GM21529 (cell line): ENCODE measurements around the gene GABRE.

Source experiments
- ATAC-seq: cut with Tn5 transposase; IDR thresholded peaks from one replicate; pipeline ENCODE4 v1.9.1; 2021; ENCODE audit not compliant: unreplicated experiment

GABRE gene, protein sequence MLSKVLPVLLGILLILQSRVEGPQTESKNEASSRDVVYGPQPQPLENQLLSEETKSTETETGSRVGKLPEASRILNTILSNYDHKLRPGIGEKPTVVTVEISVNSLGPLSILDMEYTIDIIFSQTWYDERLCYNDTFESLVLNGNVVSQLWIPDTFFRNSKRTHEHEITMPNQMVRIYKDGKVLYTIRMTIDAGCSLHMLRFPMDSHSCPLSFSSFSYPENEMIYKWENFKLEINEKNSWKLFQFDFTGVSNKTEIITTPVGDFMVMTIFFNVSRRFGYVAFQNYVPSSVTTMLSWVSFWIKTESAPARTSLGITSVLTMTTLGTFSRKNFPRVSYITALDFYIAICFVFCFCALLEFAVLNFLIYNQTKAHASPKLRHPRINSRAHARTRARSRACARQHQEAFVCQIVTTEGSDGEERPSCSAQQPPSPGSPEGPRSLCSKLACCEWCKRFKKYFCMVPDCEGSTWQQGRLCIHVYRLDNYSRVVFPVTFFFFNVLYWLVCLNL

DNA sequence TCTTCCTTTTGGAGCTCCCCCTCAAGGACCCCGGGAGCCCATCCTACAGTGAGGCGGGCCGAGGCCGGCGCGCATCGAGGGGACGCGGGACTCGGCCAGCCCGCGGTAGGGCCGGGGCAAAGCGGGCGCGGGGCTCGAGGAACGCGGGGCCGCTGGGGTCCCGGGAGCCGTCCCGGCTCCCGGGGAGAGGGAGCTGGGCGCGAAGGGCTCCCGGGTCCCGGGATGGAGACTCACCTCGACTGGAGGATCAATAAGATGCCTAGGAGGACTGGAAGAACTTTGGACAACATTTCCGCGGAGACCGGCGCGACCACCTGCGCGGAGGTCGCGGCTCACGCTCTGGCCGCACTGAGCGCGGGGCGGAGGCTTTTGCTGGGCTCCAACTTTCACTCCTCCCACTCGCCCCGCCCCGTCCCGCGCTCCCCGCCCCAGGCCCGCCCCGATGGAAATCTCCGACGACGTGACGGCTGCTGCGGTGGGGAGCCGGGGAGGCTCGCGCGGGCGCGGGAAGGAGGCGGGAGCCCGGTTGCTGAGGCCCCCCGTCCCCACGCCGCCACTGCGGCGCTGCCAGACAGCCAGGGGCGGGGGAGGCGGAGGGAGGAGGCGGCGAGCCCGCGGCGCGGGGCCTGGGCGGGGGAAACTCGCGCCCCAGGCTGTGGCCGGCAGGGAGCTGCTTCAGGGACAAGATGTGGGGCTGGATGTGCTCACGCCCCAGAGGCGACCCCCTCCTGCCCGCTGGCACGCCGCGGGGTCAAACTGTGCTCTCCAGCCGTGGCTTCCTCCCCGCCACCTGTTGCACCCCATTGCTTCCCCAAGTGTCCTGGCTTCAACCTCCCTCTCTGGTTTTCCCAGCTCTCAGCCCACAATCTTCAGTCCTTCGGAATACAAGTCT is at the start of gene GABRE:
TSS of gene GABRE (minus strand) at position 341 of the 892 bp plus-strand sequence. CDS start at position 290, 51 bp downstream.
- no peak for ATAC-seq

DNA sequence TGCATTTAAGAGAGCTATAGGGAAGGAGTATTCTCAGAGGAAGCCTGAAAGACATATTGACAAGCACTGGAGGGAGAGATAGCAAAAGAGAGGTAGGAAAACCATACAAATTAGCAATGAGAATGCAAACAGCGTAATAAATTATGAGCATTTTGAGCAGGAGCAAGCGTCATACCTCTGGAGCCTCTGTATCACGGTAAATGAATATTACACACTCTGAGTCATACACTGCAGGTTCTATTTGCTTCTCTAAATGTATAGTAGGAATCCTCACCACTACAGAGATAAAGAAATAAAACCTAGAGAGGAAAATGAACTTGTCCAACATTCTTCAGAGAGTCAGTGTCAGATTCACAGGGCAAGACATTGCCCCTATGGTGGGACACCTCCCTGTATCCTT is 46.4 kb upstream of the GABRE start:
- no peak for ATAC-seq

DNA sequence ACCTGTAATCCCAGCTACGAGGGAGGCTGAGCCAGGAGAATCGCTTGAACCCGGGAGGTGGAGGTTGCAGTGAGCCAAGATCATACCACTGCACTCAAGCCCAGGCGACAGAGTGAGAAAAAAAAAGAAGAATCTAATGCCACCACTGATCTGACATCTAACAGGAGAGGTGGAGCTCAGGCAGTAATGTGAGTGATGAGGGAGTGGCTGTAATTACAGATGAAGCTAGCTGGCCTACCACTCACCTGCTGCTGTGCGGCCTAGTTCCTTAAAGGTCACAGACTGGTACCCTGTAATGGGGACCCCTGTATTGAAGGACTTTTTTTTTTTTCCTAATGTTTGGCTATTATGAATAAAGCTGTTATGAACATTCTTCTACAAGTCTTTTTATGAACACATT is 25.3 kb upstream of the GABRE start:
- no peak for ATAC-seq

DNA sequence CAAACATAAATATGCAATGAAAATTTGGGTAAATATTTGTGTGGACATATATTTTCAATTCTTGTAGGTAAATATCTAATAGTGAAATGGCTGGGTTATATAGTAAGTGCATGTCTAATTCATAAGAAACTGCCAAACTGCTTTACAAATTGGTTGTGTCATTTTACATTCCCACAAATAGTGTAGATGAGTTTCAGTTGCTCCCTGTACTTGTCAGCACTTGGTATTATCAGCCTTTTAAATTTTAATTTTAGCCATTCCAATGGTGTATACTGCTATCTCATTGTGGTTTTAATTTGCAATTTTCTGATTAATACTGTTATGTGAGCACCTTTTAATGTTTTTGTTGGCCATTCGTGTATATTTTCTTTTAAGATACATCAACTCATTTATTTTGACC is 23.1 kb upstream of the GABRE start:
- no peak for ATAC-seq

DNA sequence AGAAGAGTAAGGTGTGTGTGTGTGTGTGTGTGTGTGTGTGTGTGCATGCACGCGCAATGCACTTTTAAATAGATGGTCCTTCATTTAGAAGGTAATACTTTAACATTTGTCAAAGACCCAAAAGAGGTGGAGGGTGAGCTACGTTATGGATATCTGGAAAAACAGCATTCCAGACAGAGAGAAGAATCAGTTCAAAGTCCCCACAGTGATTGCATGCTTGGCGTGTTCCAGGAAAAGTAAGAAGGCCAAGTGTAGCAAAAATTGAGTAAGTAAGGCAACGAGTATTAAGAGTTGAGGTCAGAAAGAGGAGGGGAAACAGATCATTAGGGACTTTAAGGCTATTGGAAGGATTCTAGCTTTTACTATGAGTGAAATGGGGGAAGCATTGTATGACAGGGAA is 21.9 kb upstream of the GABRE start:
- no peak for ATAC-seq

DNA sequence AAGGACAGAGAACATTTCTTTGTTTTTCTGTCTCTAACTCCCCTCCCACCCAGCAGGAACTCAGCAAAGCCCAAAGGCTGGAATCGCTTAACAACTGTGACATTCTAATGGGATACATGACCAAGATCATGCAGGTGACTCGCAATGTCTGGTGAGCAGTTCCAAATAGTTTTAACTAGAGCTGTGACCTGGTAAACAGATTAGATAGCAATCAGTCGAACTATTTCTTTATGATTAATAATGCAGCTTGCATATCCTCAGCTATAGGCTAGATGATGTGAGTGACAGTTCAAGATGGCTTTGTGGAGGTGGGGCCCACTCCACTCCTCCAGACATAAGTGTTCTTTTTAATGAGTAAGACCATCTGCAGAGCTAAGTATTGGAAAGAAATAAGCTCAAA is 20.0 kb upstream of the GABRE start:
- ATAC-seq = no peak

DNA sequence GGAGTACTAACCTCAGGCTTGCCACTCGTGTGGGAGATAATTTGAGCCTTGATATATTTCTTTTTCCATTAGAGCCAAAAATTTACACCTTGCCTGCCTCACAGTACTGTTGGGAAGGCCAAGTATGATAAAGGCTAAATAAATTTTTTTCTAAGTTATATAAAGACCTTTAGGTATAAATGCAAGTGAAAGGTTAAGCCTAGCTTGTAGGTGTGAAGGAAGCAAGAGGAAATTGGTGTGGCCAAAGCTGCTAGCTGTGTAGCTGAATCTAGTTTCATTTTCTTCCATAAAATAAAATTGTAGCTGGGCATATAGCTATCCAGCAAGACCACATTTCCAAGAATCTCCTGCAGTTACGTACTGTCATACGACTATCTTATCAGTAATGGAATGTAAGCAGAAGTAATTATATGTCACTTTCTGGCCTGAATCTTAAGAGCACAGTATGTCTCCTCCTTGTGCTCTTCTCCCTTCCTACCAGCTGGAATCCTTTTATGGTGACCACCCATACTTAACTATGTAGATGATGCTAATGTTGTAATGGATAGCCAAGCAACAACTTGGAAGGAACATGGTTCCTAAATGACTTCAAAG is 14.3 kb upstream of the GABRE start:
- ATAC-seq = no peak

DNA sequence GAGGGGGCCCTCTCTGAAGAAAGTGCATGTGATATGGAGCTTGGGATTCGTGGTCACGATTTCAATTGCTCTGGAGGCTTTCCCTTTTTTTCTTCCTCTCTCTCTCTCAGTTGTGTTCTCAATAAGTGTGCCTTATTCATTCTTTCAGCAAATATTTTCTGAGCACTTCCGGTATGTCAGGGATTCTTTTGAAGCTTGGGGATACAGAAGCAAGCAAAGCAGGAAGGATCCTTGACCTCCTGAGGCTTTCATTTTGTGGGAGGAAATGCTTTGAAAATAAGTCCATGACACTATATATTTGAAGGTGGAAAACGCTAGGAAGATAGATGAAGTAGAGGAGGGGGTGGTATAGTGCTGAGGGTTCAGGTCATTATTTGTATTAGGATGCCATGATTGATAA is 12.6 kb upstream of the GABRE start:
- no peak for ATAC-seq

DNA sequence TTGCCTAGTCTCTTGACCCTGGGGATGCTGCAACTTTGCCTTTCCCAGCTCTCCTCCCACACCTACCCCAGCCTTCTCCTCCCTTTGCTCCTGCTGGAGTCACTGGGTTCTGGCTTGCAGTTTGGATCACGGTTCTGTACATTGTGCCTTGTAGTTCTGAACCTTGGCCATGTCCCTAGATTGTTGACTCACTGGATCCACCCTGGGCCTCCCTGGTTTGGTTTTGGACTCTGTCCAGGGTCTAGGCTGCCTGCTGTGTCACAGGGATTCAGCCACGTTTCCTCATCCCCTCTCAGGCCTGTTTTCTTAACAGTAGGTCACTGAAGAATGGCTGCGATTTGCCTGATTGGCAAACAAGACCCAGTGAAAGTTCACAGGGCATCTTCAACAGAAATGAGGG is 11.5 kb upstream of the GABRE start:
- no peak for ATAC-seq

DNA sequence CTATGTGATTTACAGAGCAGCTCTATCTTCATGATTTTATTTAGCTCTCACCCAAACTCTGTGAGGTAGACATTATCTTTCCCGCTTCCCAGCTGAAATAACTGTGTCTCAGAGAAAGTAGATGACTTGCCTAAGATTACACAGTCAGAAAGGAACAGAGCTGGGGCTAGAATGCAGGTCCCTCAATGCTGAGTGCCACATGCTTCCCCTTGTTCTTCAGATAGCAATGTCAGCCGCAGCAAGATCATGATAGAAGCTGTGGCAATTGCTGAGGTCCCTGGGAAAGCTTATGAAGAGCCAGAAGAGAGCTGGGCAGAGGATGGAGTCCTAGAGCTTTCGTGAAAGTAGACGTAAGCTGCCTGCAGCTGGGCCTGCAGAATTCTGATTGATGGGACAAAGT is 11.1 kb upstream of the GABRE start:
- no peak for ATAC-seq

DNA sequence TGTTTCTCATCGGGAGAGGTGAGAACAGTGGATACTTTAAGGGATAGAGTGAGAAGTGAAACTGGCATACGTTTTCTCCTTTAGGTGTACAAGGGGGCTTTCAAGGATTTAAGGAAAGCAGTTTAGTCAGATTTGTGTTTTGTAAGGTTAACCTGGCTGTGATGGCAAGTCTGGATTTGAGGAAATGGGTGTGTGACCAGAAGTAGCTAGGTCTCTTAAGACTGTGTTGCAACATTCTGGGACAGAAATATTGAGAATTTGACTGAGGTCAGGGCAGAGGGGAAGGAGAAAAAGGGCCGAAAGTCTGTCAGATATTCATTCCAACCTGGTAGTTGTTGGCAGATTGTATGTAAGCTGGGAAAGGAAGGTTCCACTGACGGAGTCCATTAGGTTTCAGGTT is 10.4 kb upstream of the GABRE start:
- no peak for ATAC-seq

DNA sequence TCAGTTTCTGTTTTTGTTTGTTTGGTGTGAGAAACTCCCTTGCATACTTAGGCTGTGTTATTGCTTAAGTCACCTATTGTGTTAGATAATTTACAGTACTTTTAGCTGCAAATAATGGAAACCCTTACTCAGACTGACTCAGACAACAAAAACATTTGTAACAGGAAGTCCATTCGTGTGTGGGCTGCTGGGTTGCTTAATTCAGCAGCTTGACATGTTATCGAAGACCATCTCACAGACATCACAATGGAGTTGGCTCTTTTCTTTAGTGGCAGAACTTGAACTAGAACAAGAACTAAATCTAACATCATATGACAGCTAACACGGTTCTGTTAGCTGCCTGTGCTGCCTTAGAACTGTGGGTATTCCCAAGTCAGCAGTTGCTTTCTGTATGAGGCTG is 9.9 kb upstream of the GABRE start:
- ATAC-seq = no peak

DNA sequence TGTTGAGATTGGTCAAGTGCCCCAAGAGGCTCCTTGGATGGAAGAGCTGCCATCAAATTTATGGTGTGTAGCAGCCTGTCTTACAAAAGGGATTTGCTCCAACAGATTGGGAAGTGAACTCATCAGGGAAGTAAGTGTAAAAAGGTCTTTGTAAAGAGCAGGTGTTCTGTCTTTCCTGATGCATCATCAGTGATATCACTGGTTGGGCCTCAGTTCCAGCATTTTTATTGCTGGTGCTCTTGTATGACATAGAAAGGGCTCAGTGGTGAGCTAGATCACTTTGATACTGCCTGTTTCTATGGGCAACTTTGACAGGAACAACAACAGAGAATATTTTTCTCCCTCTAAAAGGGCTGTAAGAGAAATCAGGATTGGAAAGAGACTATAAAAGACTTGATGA is 8.7 kb upstream of the GABRE start:
- no peak for ATAC-seq

DNA sequence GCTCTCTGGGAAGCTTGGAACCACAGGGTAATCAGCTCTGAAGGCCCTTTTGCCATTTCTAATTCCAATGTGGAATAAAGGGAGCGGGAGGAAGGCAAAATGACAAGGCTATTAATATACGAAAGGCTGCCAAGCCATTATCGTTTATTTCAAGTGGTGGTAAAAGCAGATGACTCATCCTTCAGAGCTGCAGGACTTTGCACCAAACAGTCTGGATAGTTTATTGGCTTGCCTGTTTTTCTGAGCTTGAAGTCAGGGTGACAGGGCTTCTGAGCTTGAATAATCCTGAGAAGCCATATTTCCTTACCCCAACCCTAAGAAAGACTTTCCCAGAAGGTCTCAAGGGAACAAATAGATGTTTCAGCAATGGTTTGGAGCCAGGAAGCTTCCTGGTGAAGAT is 7.7 kb upstream of the GABRE start:
- no peak for ATAC-seq

DNA sequence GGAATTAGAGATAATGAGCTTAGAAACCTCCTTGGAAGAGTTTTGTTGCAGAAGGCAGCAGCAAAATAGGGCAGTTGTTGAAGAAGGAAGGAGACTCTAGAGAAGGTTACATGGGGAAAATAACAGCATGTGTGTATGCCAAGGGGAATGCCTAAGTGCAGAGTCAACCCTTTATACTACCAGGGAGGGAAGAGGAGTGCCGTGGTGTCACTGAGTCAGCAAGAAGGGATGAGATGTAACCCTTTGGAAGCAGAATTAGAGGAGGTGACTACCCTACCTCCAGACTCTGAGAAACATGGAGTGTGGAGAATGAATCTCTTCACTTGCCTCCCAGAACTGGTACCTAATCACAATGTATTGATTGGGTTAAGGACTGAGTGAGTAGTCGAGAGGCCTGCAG is 6.7 kb upstream of the GABRE start:
- ATAC-seq = no peak

DNA sequence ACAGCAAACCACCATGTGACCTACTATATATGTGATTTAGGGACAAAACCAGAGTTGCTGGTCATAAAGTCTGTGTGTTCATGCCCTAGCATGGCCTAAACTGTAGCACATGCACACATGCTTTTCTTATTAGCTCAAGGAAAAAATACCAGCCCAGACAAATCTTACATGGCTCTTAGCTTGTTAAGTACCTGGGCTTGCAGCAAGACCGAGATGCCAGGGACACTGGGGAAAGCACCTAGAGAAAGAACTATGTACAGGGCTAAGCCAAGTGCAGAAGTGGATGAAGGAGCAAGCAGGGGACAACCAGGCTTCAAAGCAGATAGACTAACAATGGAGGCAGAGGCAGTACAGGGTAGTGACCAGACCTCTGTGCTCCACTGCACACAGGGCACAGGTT is 3.4 kb upstream of the GABRE start:
- ATAC-seq = no peak

DNA sequence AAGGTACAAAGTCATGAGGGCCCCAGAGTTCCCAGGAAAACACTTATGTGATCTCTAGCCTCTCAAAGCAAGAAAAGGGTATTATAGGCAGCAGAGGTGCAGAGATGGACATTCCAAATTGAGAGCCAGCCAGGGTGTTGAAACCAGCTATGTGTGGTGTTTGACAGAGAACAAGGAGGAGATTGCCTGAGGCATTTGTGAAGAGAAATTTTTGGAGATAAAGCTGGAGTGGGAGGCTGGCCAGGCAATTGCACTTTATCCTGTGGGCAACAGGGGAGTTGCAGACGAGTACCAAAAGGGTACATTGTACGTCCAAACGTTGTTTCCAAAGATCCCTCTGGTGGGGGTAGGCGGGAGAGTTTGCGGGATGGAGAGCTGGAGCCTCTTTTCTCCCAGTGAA is 2.5 kb upstream of the GABRE start:
- no peak for ATAC-seq

DNA sequence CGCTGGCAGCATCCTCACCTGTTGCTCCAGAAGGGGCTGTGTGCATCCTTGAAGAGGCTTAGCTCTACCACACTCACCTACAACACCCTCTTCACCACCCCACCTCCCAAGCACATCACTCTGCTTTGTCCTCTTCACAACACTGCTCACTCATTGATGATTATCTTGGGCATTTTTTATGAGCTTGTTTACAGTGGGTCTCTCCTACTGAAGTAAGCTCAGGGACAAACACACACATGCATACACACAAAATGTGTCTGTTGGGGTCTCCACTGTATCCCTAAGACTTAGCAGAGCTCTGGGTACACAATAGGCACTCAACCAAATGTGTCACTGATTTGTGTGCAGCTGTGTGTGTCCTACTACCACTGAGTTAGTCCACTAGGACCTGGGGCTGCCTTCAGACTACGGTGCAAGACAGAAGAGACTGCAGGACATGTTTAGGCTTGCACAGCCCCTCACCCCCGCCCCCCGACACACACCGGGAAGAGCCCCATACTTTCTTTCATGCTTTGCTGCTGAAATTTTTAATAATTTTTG is 1.3 kb upstream of the GABRE start:
- ATAC-seq = no peak

DNA sequence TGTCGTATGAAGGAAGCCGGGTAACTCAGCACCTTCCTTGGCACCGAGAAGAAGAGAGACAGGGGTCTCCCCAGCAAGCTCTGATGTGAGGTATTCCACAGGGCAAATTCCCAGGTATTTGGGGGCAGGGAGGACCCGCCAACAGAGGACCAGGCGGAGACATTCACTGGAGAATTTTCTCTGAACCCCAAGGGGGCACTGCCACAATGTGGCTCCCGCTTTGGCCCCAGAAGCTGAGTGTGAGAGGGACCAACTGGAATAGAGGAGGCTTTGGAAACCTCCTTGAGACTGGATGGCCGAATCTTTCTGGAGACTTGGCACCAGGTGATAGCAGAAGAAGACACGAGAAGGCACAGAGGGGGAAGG is 735 bp upstream of the GABRE start:
- ATAC-seq = no peak

DNA sequence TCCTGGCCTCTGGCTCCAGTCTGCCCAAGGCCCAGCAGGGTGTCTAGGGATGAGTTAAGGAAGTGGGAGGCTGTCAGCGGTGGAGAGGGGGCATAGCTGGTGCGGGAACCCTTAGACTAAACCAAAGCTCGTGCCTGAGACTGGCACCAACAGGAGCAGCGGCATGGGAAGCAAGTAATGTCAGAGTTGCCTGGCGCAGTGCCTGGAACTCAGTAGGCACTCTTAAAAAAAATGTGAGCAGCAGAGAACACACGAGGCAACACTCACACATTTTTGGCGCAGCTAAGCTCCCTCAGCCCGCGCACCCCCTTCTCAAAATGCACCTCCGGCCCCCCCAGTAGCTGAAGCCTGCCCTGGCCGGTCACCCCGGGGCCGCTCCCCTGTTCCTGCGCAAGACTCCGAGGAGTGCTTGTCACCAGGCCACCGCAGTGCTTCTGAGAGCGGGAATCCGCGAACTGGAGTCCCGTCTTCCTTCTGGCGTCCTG is 583 bp downstream of the GABRE start:
- ATAC-seq = no peak

DNA sequence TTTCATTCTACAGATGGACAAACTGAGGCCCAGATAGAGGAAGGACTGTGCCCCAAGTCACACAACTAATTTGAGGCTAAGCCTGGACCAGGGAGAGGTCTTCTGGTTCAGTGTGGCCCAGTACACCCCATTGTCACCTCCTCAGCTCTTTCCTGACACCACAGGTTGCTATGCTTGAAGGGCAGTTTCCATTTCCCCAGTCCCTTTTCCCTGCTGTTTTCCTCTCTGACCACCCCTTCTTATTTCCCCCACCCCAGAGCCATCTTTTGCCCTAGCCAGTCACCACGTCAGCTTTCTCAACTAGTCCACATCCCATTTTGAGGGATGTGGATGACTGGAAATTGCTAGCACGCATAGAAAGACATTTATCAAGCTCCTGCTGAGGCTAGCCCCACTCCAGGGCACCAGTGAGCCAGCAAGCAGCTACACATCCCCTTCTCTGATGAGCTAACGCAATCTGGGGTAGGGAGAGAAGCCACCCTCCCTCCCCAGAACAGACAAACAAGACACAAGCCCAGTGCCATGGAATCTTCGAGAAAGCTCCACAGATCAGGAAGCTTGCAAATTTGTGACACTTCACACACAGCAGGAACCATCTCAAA is 1.3 kb downstream of the GABRE start:
- no peak for ATAC-seq
